H1 (cell line): ENCODE results near the gene CMIP.

Experiments
- CTCF ChIP-seq, 3 experiments: IDR thresholded peaks; 1 replicate in 2 of 3; 2 replicates in 1 of 3; pipeline versions ENCODE4 v1.5.1 to v1.6.1; 2011; ENCODE audit warnings: low read length in 3 of 3, mild to moderate bottlenecking in 3 of 3, inconsistent platforms in 2 of 3, low read depth in 1 of 3, moderate library complexity in 1 of 3; ENCODE audit not compliant: insufficient read depth in 1 of 3; ENCODE audit errors: control extremely low read depth in 1 of 3
- POLR2A ChIP-seq, 2 experiments: IDR thresholded peaks; 1 replicate in 1 of 2; 2 replicates in 1 of 2; pipeline ENCODE4 v1.6.1; 2011; ENCODE audit warnings: low read depth in 2 of 2, low read length in 2 of 2, mild to moderate bottlenecking in 2 of 2; ENCODE audit errors: control extremely low read depth in 1 of 2
- POLR2AphosphoS5 ChIP-seq: IDR thresholded peaks from 2 replicates; pipeline ENCODE4 v1.6.1; 2011; ENCODE audit warnings: low read depth, low read length
- SP1 ChIP-seq: IDR thresholded peaks from 2 replicates; pipeline ENCODE4 v1.6.1; 2011; ENCODE audit warnings: low read depth, low read length
- SP2 ChIP-seq: IDR thresholded peaks from 2 replicates; pipeline ENCODE4 v1.6.1; 2012; ENCODE audit warnings: mild to moderate bottlenecking, low read length, inconsistent platforms
- TAF1 ChIP-seq: IDR thresholded peaks from 2 replicates; pipeline ENCODE4 v1.6.1; 2011; ENCODE audit warnings: mild to moderate bottlenecking, low read depth, low read length

GRCh38 chr16:81519301-81520150, 74.9 kb downstream of the CMIP start:
- no peak for TF ChIP-seq POLR2A (IDR thresholded peaks at IDR 0.05; ENCODE audit: control extremely low read depth in 1 of 2, low read depth in 2 of 2, low read length in 2 of 2)
- no peak for TF ChIP-seq CTCF (IDR thresholded peaks at IDR 0.05; ENCODE audit: control extremely low read depth in 1 of 3, insufficient read depth in 1 of 3, low read depth in 1 of 3, low read length in 3 of 3)
- no peak for TF ChIP-seq SP1
- no peak for TF ChIP-seq SP2
- no peak for TF ChIP-seq POLR2AphosphoS5
- no peak for TF ChIP-seq TAF1
